HepG2 (cell line): ENCODE data around the gene ALX4. TPM values are rescaled to one million over a fixed set of nuclear protein-coding genes. Genes with fewer than 3 reads are reported as not detected.

Experiments
- BRF2 ChIP-seq: sonication (generic); formaldehyde crosslinking; IDR thresholded peaks from 2 replicates; pipeline ENCODE4 v1.8.1; 2022; ENCODE audit warnings: mild to moderate bottlenecking, missing genetic modification reagents
- DRAP1 ChIP-seq: IDR thresholded peaks from 2 replicates; pipeline ENCODE4 v1.6.1; 2016; ENCODE audit warnings: missing genetic modification reagents, missing compliant biosample characterization
- ELF4 ChIP-seq: sonication (generic); formaldehyde crosslinking; IDR thresholded peaks from 2 replicates; pipeline ENCODE4 v1.5.0; 2020; ENCODE audit warnings: missing genetic modification reagents, mild to moderate bottlenecking, moderate library complexity, borderline replicate concordance
- IKZF4 ChIP-seq: sonication (generic); formaldehyde crosslinking; IDR thresholded peaks from 2 replicates; pipeline ENCODE4 v1.5.1; 2020; ENCODE audit warnings: borderline replicate concordance, mild to moderate bottlenecking, low read depth, missing genetic modification reagents; ENCODE audit errors: not compliant biosample characterization
- PTBP1 ChIP-seq: fragments of 200-400 bp; formaldehyde crosslinking; IDR thresholded peaks from 2 replicates; pipeline ENCODE4 v1.6.1; 2018; ENCODE audit warnings: low read length, low read depth; ENCODE audit not compliant: poor library complexity, severe bottlenecking
- STAT6 ChIP-seq: sonication (generic); formaldehyde crosslinking; IDR thresholded peaks from 2 replicates; pipeline ENCODE4 v1.4.0; 2020; ENCODE audit warnings: missing genetic modification reagents, mild to moderate bottlenecking, borderline replicate concordance
- TFDP2 ChIP-seq: sonication (generic); formaldehyde crosslinking; IDR thresholded peaks from 2 replicates; pipeline ENCODE4 v1.4.0; 2020; ENCODE audit warnings: missing genetic modification reagents
- USF2 ChIP-seq, 2 experiments: sonication (generic) in 1 of 2; formaldehyde crosslinking in 1 of 2; IDR thresholded peaks; 2 replicates each; pipeline versions ENCODE4 v1.5.1 to v1.6.1; 2011 to 2020; ENCODE audit warnings: borderline replicate concordance in 1 of 2, low read depth in 1 of 2, low read length in 1 of 2, mild to moderate bottlenecking in 1 of 2, missing genetic modification reagents in 1 of 2, moderate library complexity in 1 of 2
- ZNF460 ChIP-seq: sonication (generic); formaldehyde crosslinking; IDR thresholded peaks from 2 replicates; pipeline ENCODE4 v1.5.1; 2020; ENCODE audit warnings: missing genetic modification reagents, mild to moderate bottlenecking, borderline replicate concordance
- polyA plus RNA-seq, 8 experiments: library from polyadenylated mRNA; depleted of rRNA in 3 of 8; stranded (reverse) in 7 of 8; unstranded in 1 of 8; fragments of >200 nt; fragmentation: Illumina TruSeq in 4 of 8; extraction: Trizol in 4 of 8; gene quantifications; 2 replicates each; pipeline versions ENCODE4 v1.2.1 to v1.2.3, GENCODE V29; 2011 to 2016; ENCODE audit warnings: low read depth in 4 of 8, missing spikeins in 1 of 8, mixed read lengths in 1 of 8; ENCODE audit not compliant: insufficient read depth in 1 of 8
- total RNA-seq, 5 experiments: library from RNA; depleted of rRNA; stranded (reverse); fragments of >200 nt; fragmentation: Illumina TruSeq; extraction: Trizol; gene quantifications; 2 replicates each; pipeline ENCODE4 v1.2.3, GENCODE V29; 2016; ENCODE audit warnings: low read depth in 1 of 5
- TF ChIP-seq, protein P1 (sequence below): sonication (generic); formaldehyde crosslinking; IDR thresholded peaks from 2 replicates; pipeline ENCODE4 v1.5.0; 2020; ENCODE audit warnings: missing genetic modification reagents
- TF ChIP-seq, protein P2 (sequence below): sonication (generic); formaldehyde crosslinking; IDR thresholded peaks from 2 replicates; pipeline ENCODE4 v1.8.1; 2023; ENCODE audit warnings: missing genetic modification reagents, mild to moderate bottlenecking, borderline replicate concordance

Gene ALX4
- total and polyA plus RNA-seq, 2 of the 13 experiments (the other 11 are each of a cell fraction or from before 2014, with no cell fraction given) = not detected

DNA sequence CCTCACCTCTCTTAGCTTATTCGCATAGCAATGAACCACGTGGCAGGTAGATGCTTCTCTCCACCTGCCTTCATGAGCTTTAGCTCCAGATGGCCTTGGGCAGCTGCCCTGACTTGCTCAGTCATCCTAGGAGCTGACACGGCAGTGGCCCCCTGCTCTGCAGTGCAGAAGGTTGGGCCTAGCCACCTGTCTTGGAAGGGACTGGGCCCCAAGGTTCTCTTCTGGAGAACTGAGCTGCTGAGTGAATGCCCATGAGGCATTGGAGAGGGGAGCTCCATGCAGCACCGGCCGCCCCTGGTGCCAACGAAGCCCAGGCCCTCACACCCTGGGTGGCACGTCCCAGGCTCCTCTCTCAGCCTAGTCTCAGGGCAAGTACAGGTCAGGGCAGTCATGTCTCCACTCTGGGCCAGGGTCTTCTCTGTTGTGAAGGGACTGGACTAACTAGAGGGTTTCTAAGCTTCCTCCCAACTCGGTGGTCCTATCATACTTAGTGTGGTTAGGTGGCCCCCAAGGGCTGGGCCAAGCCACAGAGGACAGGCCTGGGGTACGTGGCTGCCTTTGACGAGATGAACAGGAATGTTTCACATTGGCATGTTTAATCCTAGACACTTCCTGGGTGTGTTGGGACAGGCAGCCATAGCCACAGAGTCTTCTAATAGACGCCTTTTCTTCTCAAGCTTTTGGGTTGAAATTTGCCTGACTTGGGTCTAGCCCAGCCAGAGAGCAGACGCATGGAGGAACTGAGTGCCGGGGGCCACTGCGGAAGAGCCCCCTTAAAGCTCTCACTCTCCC lies 47.9 kb downstream of the ALX4 start (continued):
- TF ChIP-seq STAT6 (CRISPR knock-in tag) = no peak
- TF ChIP-seq BRF2 = no peak
- no peak for TF ChIP-seq IKZF4
- no peak for TF ChIP-seq PTBP1
- no peak for TF ChIP-seq DRAP1 (CRISPR knock-in tag)
- no peak for TF ChIP-seq USF2 (IDR thresholded peaks at IDR 0.05; ENCODE audit: low read depth, low read length)
- TF ChIP-seq USF2 (CRISPR knock-in tag; IDR thresholded peaks at IDR 0.05; ENCODE audit: borderline replicate concordance) = no peak
- TF ChIP-seq, protein P1, sequence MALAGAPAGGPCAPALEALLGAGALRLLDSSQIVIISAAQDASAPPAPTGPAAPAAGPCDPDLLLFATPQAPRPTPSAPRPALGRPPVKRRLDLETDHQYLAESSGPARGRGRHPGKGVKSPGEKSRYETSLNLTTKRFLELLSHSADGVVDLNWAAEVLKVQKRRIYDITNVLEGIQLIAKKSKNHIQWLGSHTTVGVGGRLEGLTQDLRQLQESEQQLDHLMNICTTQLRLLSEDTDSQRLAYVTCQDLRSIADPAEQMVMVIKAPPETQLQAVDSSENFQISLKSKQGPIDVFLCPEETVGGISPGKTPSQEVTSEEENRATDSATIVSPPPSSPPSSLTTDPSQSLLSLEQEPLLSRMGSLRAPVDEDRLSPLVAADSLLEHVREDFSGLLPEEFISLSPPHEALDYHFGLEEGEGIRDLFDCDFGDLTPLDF (CRISPR knock-in tag) = no peak
- TF ChIP-seq ELF4 = no peak
- no peak for TF ChIP-seq ZNF460 (CRISPR knock-in tag)
- no peak for TF ChIP-seq TFDP2
- TF ChIP-seq, protein P2, sequence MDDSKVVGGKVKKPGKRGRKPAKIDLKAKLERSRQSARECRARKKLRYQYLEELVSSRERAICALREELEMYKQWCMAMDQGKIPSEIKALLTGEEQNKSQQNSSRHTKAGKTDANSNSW (CRISPR knock-in tag) = no peak
- TF ChIP-seq, all 625 proteins: peak for 0
